PC-3 (cell line): ENCODE data around the gene BMPR1A. TPM values are rescaled to one million over a fixed set of nuclear protein-coding genes. Genes with fewer than 3 reads are reported as not detected.
A peak's percentile ranks its signal among the peaks of the same experiment; 100 is the strongest.

Source experiments
- ATAC-seq: fragments of 200-7000 bp; cut with Tn5 transposase; 2 replicates; pipeline ENCODE4 v1.9.1; 2020; ENCODE audit warnings: mild to moderate bottlenecking, moderate library complexity
- BruUV-seq: library from RNA; stranded (reverse); fragments of 400-500 nt; replicated peaks from 2 replicates; lab custom pipeline; 2021; lab: Mats Ljungman, UMichigan
- CTCF ChIA-PET: fragments of 300-600 bp; sonication (Branson Sonifier 250); formaldehyde crosslinking; loops from one replicate; lab custom pipeline; 2022; ENCODE audit warnings: antibody characterized with exemption; lab: Charles Lee
- POLR2A ChIA-PET: fragments of 300-600 bp; sonication (Branson Sonifier 250); formaldehyde crosslinking; loops from one replicate; lab custom pipeline; 2022; ENCODE audit warnings: antibody characterized with exemption; ENCODE audit not compliant: unreplicated experiment; lab: Charles Lee
- DNase-seq: peaks from one replicate; pipeline ENCODE4 v3.0.0-alpha.2; 2015
- H2AFZ ChIP-seq: fragments of 300-600 bp; sonication (generic); 2 replicates; pipeline ENCODE4 v1.6.0; 2016; ENCODE audit warnings: antibody characterized with exemption, low read length
- H3F3A ChIP-seq: fragments of 300-600 bp; sonication (generic); one replicate; pipeline ENCODE4 v1.6.0; 2017; ENCODE audit warnings: antibody characterized with exemption, low read length, control low read depth, mild to moderate bottlenecking; ENCODE audit not compliant: unreplicated experiment
- H3K27ac ChIP-seq: fragments of 300-600 bp; sonication (generic); 2 replicates; pipeline ENCODE4 v1.5.1; 2016; ENCODE audit warnings: mild to moderate bottlenecking, low read length
- H3K27me3 ChIP-seq: fragments of 300-600 bp; sonication (generic); 2 replicates; pipeline ENCODE4 v1.6.1; 2016; ENCODE audit warnings: low read length, mixed read lengths
- H3K36me3 ChIP-seq: fragments of 300-600 bp; sonication (generic); 2 replicates; pipeline ENCODE4 v1.6.1; 2016; ENCODE audit warnings: low read depth, mixed run types, low read length, mixed read lengths
- H3K4me1 ChIP-seq: fragments of 300-600 bp; sonication (generic); 2 replicates; pipeline ENCODE4 v1.5.1; 2016; ENCODE audit warnings: low read length; ENCODE audit not compliant: insufficient read depth
- H3K4me2 ChIP-seq: fragments of 300-600 bp; sonication (generic); 2 replicates; pipeline ENCODE4 v1.6.0; 2016; ENCODE audit warnings: low read length
- H3K4me3 ChIP-seq: fragments of 300-600 bp; sonication (generic); 2 replicates; pipeline ENCODE4 v1.5.1; 2016; ENCODE audit warnings: mild to moderate bottlenecking, low read length, mixed read lengths
- H3K79me2 ChIP-seq: fragments of 300-600 bp; sonication (generic); 2 replicates; pipeline ENCODE4 v1.6.1; 2017; ENCODE audit warnings: low read length, mixed read lengths
- H3K9ac ChIP-seq: fragments of 300-600 bp; sonication (generic); 2 replicates; pipeline ENCODE4 v1.6.0; 2016; ENCODE audit warnings: mild to moderate bottlenecking, low read length
- H3K9me2 ChIP-seq: fragments of 300-600 bp; sonication (generic); replicated peaks from 2 replicates; pipeline ENCODE4 v1.6.1; 2016; ENCODE audit warnings: mixed run types, low read length, mixed read lengths
- H3K9me3 ChIP-seq: fragments of 300-600 bp; sonication (generic); 2 replicates; pipeline ENCODE4 v1.6.1; 2016; ENCODE audit warnings: low read length, mixed read lengths
- H4K20me1 ChIP-seq: fragments of 300-600 bp; sonication (generic); 2 replicates; pipeline ENCODE4 v1.6.1; 2016; ENCODE audit warnings: low read length, mixed read lengths
- CTCF ChIP-seq: fragments of 300-600 bp; sonication (generic); conservative IDR thresholded peaks from 2 replicates; pipeline ENCODE4 v1.5.1; 2017; ENCODE audit warnings: antibody characterized with exemption, low read depth, mild to moderate bottlenecking, low read length
- EZH2 ChIP-seq: fragments of 300-600 bp; sonication (generic); IDR thresholded peaks from one replicate; pipeline ENCODE4 v1.6.1; 2017; ENCODE audit warnings: antibody characterized with exemption, mild to moderate bottlenecking, low read length; ENCODE audit not compliant: unreplicated experiment
- EZH2phosphoT487 ChIP-seq: fragments of 300-600 bp; sonication (generic); IDR thresholded peaks from 2 replicates; pipeline ENCODE4 v1.6.1; 2018; ENCODE audit warnings: mild to moderate bottlenecking, antibody characterized with exemption, low read length, borderline replicate concordance
- intact Hi-C: fragments of 100-400 bp; cut with micrococcal nuclease; formaldehyde crosslinking; loops from 2 replicates; pipeline ENCODE4 v1.9.0; 2023
- total RNA-seq: library from RNA; depleted of rRNA; stranded (reverse); fragments of >200 nt; gene quantifications from 2 replicates; pipeline ENCODE4 v1.2.3, GENCODE V29; 2014

The BMPR1A gene
- total RNA-seq, 1 experiment from 2014 or later, result 14.5 TPM

- POLR2A ChIA-PET, result no interaction called here
- Histone ChIP-seq H3K4me2 (no peak overlapping the region), H3K27me3 (no peaks in the 10 kb centered on the region), H3K9me3 (no peaks in the 10 kb centered on the region), H3K9ac (no peak overlapping the region), H3K36me3 (no peaks in the 10 kb centered on the region), H2AFZ (no peak overlapping the region), H3K27ac (no peak overlapping the region), H4K20me1 (no peaks in the 10 kb centered on the region), H3F3A (no peaks in the 10 kb centered on the region), H3K79me2 (no peaks in the 10 kb centered on the region), H3K4me3 (no peak overlapping the region), H3K9me2 (no peaks in the 10 kb centered on the region), H3K4me1 (no peaks in the 10 kb centered on the region)
- ATAC-seq, result no peak
- CTCF ChIA-PET, result no interaction called here
- TF ChIP-seq EZH2phosphoT487, result no peak
- TF ChIP-seq EZH2, result no peak
- no peak for TF ChIP-seq CTCF
- BruUV-seq, result no TSS peak
- no peak for DNase-seq
- intact Hi-C loops, result no loop called here
These were observed 115.3 kb downstream of the BMPR1A start for GRCh38 chr10:86871563-86872183.

GRCh38 chr10:86872757-86873156, 116.3 kb downstream of the BMPR1A start:
- H3K36me3 ChIP-seq, result no peaks in the 10 kb centered on the region
- H3K9ac ChIP-seq, result no peak overlapping the region
- no peak overlapping the region for H3K27ac ChIP-seq
- no peak overlapping the region for H2AFZ ChIP-seq
- H4K20me1 ChIP-seq, result no peaks in the 10 kb centered on the region
- H3K9me2 ChIP-seq, result no peaks in the 10 kb centered on the region
- H3K27me3 ChIP-seq, result no peaks in the 10 kb centered on the region
- H3K4me2 ChIP-seq, result no peak overlapping the region
- CTCF ChIA-PET, result no interaction called here
- no peak overlapping the region for H3K4me3 ChIP-seq
- no TSS peak for BruUV-seq
- no peak for DNase-seq
- no peaks in the 10 kb centered on the region for H3K4me1 ChIP-seq
- POLR2A ChIA-PET, result no interaction called here
- no peaks in the 10 kb centered on the region for H3F3A ChIP-seq
- H3K9me3 ChIP-seq, result no peaks in the 10 kb centered on the region
- intact Hi-C loops, result no loop called here
- no peaks in the 10 kb centered on the region for H3K79me2 ChIP-seq
- TF ChIP-seq EZH2phosphoT487 (no peak), CTCF (no peak), EZH2 (no peak)
- no peak for ATAC-seq

GRCh38 chr10:86876748-86877147, 120.3 kb downstream of the BMPR1A start:
- no peak for DNase-seq
- no peaks in the 10 kb centered on the region for H3K27me3 ChIP-seq
- H3K36me3 ChIP-seq, result no peaks in the 10 kb centered on the region
- no peak overlapping the region for H3K9ac ChIP-seq
- intact Hi-C loops, result no loop called here
- H3K4me2 ChIP-seq, result no peak overlapping the region
- TF ChIP-seq EZH2, result no peak
- no peak for TF ChIP-seq CTCF
- TF ChIP-seq EZH2phosphoT487, result no peak
- BruUV-seq, result no TSS peak
- H3K27ac ChIP-seq, result no peak overlapping the region
- CTCF ChIA-PET, result no interaction called here
- H3F3A ChIP-seq, result no peaks in the 10 kb centered on the region
- peak; percentile 24; the same call in 1 of the 2 replicates for ATAC-seq
- H3K79me2 ChIP-seq, result no peaks in the 10 kb centered on the region
- H4K20me1 ChIP-seq, result no peaks in the 10 kb centered on the region
- H3K9me2 ChIP-seq, result no peaks in the 10 kb centered on the region
- no peaks in the 10 kb centered on the region for H3K4me1 ChIP-seq
- H2AFZ ChIP-seq, result no peak overlapping the region
- no peak overlapping the region for H3K4me3 ChIP-seq
- H3K9me3 ChIP-seq, result no peaks in the 10 kb centered on the region
- POLR2A ChIA-PET, result no interaction called here
